Lung (tissue), 12 donors: Measurements from ENCODE around the gene BRI3. TPM values are rescaled to one million over a fixed set of nuclear protein-coding genes. Genes with fewer than 3 reads are reported as not detected.
A peak's percentile ranks its signal among the peaks of the same experiment; 100 is the strongest.

ENCODE experiments used
- ATAC-seq: fragments of 200-7000 bp; cut with Tn5 transposase; one replicate; pipeline ENCODE4 v1.9.1; 2020; ENCODE audit warnings: moderate number of reproducible peaks; ENCODE audit not compliant: insufficient read depth, low FRiP score
- DNase-seq, 3 donors: peaks; one replicate each; pipeline ENCODE4 v3.0.0-alpha.2; 2013 to 2017
- H3K27ac ChIP-seq, 2 donors: one replicate each; pipeline ENCODE4 v1.5.1; 2013; ENCODE audit warnings: mild to moderate bottlenecking in 2 of 2, moderate library complexity in 2 of 2, control low read depth in 1 of 2, inconsistent platforms in 1 of 2, low read depth in 1 of 2, low read length in 1 of 2
- H3K27me3 ChIP-seq, 3 donors: one replicate each; pipeline ENCODE4 v1.5.1; 2013; ENCODE audit warnings: low read length in 2 of 3; ENCODE audit not compliant: control insufficient read depth in 3 of 3, insufficient read depth in 3 of 3
- H3K36me3 ChIP-seq, 4 donors: one replicate each; pipeline ENCODE4 v1.5.1; 2013; ENCODE audit warnings: low read length in 4 of 4, mild to moderate bottlenecking in 1 of 4, moderate library complexity in 1 of 4; ENCODE audit not compliant: control insufficient read depth in 4 of 4, insufficient read depth in 4 of 4
- H3K4me1 ChIP-seq, 5 donors: one replicate each; pipeline ENCODE4 v1.5.1; 2013; ENCODE audit warnings: low read length in 5 of 5, mild to moderate bottlenecking in 2 of 5, moderate library complexity in 1 of 5; ENCODE audit not compliant: control insufficient read depth in 5 of 5, insufficient read depth in 5 of 5
- H3K4me3 ChIP-seq: one replicate; pipeline ENCODE4 v1.5.1; 2013; ENCODE audit warnings: mild to moderate bottlenecking, control low read depth, moderate library complexity
- H3K9ac ChIP-seq, 2 donors: one replicate each; pipeline ENCODE4 v1.5.1; 2013; ENCODE audit warnings: low read length in 2 of 2, control low read depth in 1 of 2; ENCODE audit not compliant: insufficient read depth in 1 of 2
- H3K9me3 ChIP-seq, 4 donors: one replicate each; pipeline ENCODE4 v1.5.1; 2013; ENCODE audit warnings: low read length in 3 of 4, mild to moderate bottlenecking in 1 of 4, moderate library complexity in 1 of 4; ENCODE audit not compliant: control insufficient read depth in 4 of 4, insufficient read depth in 3 of 4
- WGBS, 2 donors: extraction: QIAGEN DNeasy Blood & Tissue Kit; methylation state at CpG; one replicate each; pipeline ENCODE4 v1.1.7; 2013; 5-methylcytosine and 5-hydroxymethylcytosine counted together
- polyA plus RNA-seq, 2 donors: library from polyadenylated mRNA; stranded (reverse); fragments of 200-250 nt; gene quantifications; one replicate each; pipeline ENCODE4 v1.2.1, GENCODE V29; 2013
- total RNA-seq, 2 donors: library from RNA; depleted of rRNA in 1 of 2; stranded (reverse); fragments of >200 nt in 1 of 2; gene quantifications; one replicate each; pipeline ENCODE4 v1.2.1, GENCODE V29; 2014 to 2021
- TF ChIP-seq, protein P1 (sequence below): IDR thresholded peaks from 2 replicates; pipeline ENCODE4 v1.5.1; 2012; ENCODE audit warnings: mild to moderate bottlenecking; ENCODE audit errors: control extremely low read depth, extremely low read depth
- donor health status: control.
- donor health status: control.
- donor health status: Bipolar disorder and iron deficiency.
- donor health status: healthy.
- donor health status: DM: yes; HTN: yes; CAD: no.

BRI3 gene
- total and polyA plus RNA-seq, 4 donors: 99.7 to 615 (median 439) TPM

DNA sequence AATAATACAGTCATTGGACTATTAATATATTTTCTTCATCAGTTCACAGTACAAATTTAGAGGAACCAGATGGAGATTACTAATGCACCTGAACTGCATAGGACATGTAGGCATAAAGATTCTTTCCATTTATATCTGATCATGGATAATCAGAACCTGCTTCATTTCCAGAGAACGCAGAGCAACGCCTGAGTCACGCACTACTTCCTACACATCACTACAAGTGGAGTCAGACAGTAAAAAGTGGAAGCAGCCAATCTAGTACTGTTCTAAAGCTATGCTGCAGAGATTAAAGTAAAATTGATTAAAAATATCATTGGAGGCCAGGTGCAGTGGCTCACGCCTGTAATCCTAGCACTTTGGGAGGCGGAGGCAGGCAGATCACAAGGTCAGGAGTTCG lies 43.3 kb downstream of the BRI3 start:
- TF ChIP-seq, protein P1, sequence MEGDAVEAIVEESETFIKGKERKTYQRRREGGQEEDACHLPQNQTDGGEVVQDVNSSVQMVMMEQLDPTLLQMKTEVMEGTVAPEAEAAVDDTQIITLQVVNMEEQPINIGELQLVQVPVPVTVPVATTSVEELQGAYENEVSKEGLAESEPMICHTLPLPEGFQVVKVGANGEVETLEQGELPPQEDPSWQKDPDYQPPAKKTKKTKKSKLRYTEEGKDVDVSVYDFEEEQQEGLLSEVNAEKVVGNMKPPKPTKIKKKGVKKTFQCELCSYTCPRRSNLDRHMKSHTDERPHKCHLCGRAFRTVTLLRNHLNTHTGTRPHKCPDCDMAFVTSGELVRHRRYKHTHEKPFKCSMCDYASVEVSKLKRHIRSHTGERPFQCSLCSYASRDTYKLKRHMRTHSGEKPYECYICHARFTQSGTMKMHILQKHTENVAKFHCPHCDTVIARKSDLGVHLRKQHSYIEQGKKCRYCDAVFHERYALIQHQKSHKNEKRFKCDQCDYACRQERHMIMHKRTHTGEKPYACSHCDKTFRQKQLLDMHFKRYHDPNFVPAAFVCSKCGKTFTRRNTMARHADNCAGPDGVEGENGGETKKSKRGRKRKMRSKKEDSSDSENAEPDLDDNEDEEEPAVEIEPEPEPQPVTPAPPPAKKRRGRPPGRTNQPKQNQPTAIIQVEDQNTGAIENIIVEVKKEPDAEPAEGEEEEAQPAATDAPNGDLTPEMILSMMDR: no peak
- H3K9me3 ChIP-seq: no peaks in the 10 kb centered on the region
- H3K27ac ChIP-seq: no peak overlapping the region
- 93 to 94% methylated on average over 6 of the region's 6 CpGs for WGBS, 2 donors
- peaks cover 0 to 13% (median 2%) of the 10 kb centered on the region in 5 donors for H3K4me1 ChIP-seq
- H3K4me3 ChIP-seq: no peak overlapping the region
- ATAC-seq (no peak), DNase-seq (no peak)
- H3K36me3 ChIP-seq: peaks cover 0 to 1% (median 0%) of the 10 kb centered on the region in 4 donors
- H3K9ac ChIP-seq: no peak overlapping the region
- H3K27me3 ChIP-seq: no peaks in the 10 kb centered on the region

DNA sequence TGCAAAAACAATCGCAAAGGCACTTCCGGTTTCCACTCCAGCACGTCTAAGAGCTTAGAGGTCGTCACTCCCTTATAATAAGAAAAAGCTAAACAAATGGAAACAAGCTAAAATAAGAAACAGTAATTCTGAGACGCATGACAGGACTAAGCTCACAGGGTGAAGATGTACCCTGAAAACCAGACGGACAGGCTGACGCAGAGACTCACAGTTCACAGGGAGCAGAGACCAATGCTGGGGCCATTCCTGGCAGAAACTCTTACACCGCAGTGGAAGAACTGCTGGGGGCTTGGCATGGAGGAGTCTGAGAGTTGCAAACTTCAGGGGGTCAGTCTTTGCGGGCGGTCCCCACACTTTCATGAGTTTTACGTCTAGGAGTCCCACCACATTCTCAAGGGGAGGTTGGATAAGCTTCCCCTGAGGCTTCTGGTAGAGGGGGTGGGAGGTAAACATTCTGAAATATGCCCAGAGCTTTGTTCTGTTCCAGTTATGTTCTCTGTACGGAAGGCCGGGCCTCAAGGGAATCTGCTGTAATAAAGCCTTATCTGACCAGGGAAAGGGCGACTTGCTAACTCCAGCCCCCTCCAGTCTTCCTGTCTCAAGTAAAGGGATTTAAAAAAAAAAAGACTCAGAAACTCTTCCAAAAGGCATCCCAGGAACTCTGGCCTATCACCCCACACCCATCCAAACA lies 47.8 kb downstream of the BRI3 start:
- WGBS, 2 donors: 76 to 77% methylated on average over 14 of the region's 14 CpGs
- H3K4me1 ChIP-seq: no peaks in the 10 kb centered on the region
- TF ChIP-seq, protein P1: no peak
- ATAC-seq (no peak), DNase-seq (peak in 1 of 3 donors; percentile 29)
- no peak overlapping the region for H3K9ac ChIP-seq
- peak overlapping the region in 1 of 2 donors; percentile 66 for H3K27ac ChIP-seq
- no peaks in the 10 kb centered on the region for H3K36me3 ChIP-seq
- H3K9me3 ChIP-seq: no peaks in the 10 kb centered on the region
- no peaks in the 10 kb centered on the region for H3K27me3 ChIP-seq
- H3K4me3 ChIP-seq: no peak overlapping the region

DNA sequence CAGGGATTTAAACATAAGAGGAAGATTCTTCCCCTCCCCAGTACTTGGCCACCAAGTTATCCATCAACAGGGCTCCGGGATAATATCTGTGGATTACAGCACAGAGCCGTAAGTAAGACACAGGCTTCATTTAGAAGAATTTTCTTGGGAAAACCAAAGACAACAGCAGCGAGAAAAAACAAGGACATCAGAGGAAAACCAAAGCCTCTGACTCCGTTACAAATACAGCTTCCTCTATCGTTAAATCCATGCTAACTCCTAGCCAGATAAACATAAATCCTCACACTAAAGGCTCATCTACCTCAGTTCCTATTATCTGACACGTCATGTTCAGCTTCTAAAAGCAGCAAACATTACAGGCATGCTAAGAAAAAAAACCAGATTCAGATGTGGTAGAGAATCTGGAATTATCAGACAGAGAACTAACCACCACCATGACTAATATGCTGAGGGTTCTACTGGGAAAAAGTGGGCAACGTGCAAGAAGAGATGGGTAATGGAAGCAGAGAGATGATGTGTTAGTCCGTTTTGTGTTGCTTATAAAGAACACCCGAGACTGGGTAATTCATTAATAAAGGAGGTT lies 48.4 kb downstream of the BRI3 start:
- 82 to 83% methylated on average over 9 of the region's 9 CpGs for WGBS, 2 donors
- H3K4me1 ChIP-seq: no peaks in the 10 kb centered on the region
- DNase-seq (no peak), ATAC-seq (no peak)
- no peaks in the 10 kb centered on the region for H3K9me3 ChIP-seq
- H3K27me3 ChIP-seq: no peaks in the 10 kb centered on the region
- H3K4me3 ChIP-seq: no peak overlapping the region
- no peaks in the 10 kb centered on the region for H3K36me3 ChIP-seq
- peak overlapping the region in 1 of 2 donors; percentile 66 for H3K27ac ChIP-seq
- H3K9ac ChIP-seq: no peak overlapping the region
- TF ChIP-seq, protein P1: no peak
